Body of pancreas (tissue), 4 donors: ENCODE measurements around the gene CAMKK2. TPM values are rescaled to one million over a fixed set of nuclear protein-coding genes. Genes with fewer than 3 reads are reported as not detected.

Source experiments
- ATAC-seq: fragments of 150-250 bp; one replicate; pipeline ENCODE4 v1.9.1; 2016
- DNase-seq, 4 donors: peaks; one replicate each; pipeline ENCODE4 v3.0.0-alpha.2; 2019
- H3K27ac ChIP-seq, 4 donors: fragments of 200-600 bp; sonication (generic); 1 replicate in 3 of 4; 2 replicates in 1 of 4; pipeline versions ENCODE4 v1.5.1 to v1.6.1; 2016 to 2019; ENCODE audit warnings: mild to moderate bottlenecking in 1 of 4, mixed read lengths in 1 of 4, moderate library complexity in 1 of 4
- H3K27me3 ChIP-seq, 2 donors: fragments of 200-600 bp; sonication (generic); one replicate each; pipeline ENCODE4 v1.6.0; 2016; ENCODE audit warnings: mild to moderate bottlenecking in 1 of 2
- H3K36me3 ChIP-seq, 2 donors: fragments of 200-600 bp; sonication (generic); replicated peaks in 1 of 2; 2 replicates each; pipeline ENCODE4 v1.5.1; 2016; ENCODE audit warnings: low read depth in 2 of 2; ENCODE audit not compliant: insufficient read depth in 1 of 2
- H3K4me1 ChIP-seq: fragments of 200-600 bp; sonication (generic); one replicate; pipeline ENCODE4 v1.6.0; 2016
- H3K4me3 ChIP-seq, 2 donors: fragments of 200-600 bp; sonication (generic); 1 replicate in 1 of 2; 2 replicates in 1 of 2; pipeline ENCODE4 v1.5.1; 2016 to 2019
- H3K9me3 ChIP-seq, 3 donors: fragments of 200-600 bp; sonication (generic); 1 replicate in 2 of 3; 2 replicates in 1 of 3; pipeline ENCODE4 v1.5.1; 2016
- POLR2A ChIP-seq, 3 donors: fragments of 450-650 bp; IDR thresholded peaks; one replicate each; pipeline ENCODE4 v1.6.1; 2016; ENCODE audit warnings: antibody characterized with exemption in 3 of 3, mild to moderate bottlenecking in 2 of 3
- WGBS, 2 donors: methylation state at CpG; one replicate each; pipeline ENCODE4 v1.1.5; 2017; 5-methylcytosine and 5-hydroxymethylcytosine counted together
- intact Hi-C: fragments of 100-400 bp; cut with DNase I; formaldehyde crosslinking; loops from one replicate; pipeline ENCODE4 v1.15.1; 2023
- total RNA-seq, 2 donors: library from RNA; depleted of rRNA; stranded (reverse); fragments of >200 nt; gene quantifications; one replicate each; pipeline ENCODE4 v1.1.0, GENCODE V29; 2016
- TF ChIP-seq, protein P1 (sequence below), 7 experiments: fragments of 450-650 bp in 4 of 7; fragments of 200-600 bp in 3 of 7; sonication (generic) in 3 of 7; IDR thresholded peaks; one replicate each; pipeline ENCODE4 v1.5.1; 2016 to 2019; ENCODE audit warnings: antibody characterized with exemption in 7 of 7

CAMKK2 gene
- 10 to 100 TPM; 17.4 to 70.5 TPM for total RNA-seq

DNA sequence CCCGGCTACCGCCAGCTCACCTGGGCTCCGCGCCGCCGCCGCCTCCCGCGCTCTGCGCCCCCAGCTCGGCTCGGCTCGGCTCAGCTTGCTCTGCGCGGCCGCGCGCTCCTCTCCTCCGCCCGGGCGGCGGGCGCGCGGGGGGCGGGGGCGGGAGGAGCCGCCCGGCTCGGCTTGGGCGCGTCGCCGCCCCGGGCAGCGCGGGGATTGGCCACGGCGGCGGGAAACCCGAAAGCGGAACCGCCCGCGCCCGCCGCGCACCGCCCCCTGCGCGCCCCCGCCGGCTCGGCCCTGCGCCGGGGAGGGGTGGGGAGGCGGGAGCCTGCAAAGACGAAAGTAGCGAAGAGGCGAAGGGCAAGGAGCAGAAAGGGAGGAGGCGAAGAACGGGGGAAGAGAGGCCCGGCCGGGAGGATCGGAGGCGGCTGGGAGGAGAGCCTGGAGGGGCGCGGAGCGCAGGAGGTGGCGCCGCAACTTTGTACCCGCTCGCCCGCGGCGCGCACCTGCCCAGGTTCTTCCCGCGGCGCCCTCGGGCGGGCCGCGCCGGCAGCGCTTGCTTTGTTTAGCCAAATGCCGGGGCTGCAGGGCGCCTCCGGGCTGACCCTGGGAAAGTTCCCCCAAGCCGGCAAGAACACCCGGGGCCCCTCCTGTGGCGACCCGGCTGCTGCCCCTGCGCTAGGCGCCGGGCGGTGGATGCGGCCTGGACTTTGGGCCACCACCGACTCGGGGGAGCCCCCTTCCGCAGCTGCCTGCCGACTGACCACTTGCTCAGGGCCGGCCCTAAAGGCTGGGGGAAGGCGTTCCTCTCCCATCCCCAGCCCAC is at the start of gene CAMKK2:
CAMKK2 (minus strand) TSS at position 92 of the 817 bp plus-strand sequence. CDS start 22,183 bp downstream, outside the sequence.
- Histone ChIP-seq H3K36me3 (no peaks in the 10 kb centered on the region), H3K4me1 (peaks cover 29% of the 10 kb centered on the region), H3K9me3 (no peaks in the 10 kb centered on the region), H3K27ac (peak within 1 kb of the TSS; percentile 63 to 90 (median 85)), H3K27me3 (no peaks in the 10 kb centered on the region), H3K4me3 (peak within 1 kb of the TSS; percentile 83 to 97)
- 0% methylated on average over 27 to 95 of the region's 104 CpGs for WGBS, 2 donors
- peak; percentile 22 to 77 (median 75) for TF ChIP-seq POLR2A (IDR thresholded peaks at IDR 0.05)
- TF ChIP-seq, protein P1, sequence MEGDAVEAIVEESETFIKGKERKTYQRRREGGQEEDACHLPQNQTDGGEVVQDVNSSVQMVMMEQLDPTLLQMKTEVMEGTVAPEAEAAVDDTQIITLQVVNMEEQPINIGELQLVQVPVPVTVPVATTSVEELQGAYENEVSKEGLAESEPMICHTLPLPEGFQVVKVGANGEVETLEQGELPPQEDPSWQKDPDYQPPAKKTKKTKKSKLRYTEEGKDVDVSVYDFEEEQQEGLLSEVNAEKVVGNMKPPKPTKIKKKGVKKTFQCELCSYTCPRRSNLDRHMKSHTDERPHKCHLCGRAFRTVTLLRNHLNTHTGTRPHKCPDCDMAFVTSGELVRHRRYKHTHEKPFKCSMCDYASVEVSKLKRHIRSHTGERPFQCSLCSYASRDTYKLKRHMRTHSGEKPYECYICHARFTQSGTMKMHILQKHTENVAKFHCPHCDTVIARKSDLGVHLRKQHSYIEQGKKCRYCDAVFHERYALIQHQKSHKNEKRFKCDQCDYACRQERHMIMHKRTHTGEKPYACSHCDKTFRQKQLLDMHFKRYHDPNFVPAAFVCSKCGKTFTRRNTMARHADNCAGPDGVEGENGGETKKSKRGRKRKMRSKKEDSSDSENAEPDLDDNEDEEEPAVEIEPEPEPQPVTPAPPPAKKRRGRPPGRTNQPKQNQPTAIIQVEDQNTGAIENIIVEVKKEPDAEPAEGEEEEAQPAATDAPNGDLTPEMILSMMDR (IDR thresholded peaks at IDR 0.05) = peak in 4 of 7 experiments; percentile 24 to 37 (median 31)
- DNase-seq (peak; percentile 80 to 87 (median 81)), ATAC-seq (peak; percentile 92)
- intact Hi-C loops = no loop called here

DNA sequence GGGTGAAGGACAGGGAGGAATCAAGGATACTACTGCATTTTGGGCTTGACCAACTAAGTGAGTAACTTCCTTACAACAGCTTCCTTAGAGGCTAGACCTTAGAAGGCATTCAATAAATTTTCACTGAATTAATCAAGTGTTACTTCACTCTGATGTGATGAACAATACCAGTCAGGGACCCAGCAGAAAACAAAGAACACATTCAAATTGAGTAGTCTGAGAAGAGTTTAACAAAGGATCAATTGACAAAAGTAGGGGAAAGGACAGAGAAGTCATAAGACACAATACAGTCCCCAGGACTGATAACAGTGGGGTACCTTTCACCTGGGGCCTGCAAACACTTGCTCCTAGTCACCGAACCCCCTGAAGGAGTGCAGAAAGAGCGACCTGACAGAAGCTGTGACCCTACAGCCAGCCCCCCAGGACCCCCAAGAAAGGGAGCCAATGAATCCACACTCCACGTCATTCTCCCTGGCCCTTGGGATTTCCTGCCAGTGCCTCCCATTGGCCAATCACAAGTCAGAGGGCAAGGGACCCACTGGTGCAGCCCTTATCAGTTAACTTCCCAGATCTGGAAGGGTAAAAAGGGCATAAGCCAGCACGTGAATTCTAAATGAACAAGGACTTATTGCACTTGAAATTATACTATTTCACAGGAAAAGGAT is 48.8 kb upstream of the CAMKK2 start:
- 44 to 59% methylated on average over 4 of the region's 4 CpGs for WGBS, 2 donors
- H3K4me1 ChIP-seq = peaks cover 6% of the 10 kb centered on the region
- TF ChIP-seq POLR2A (IDR thresholded peaks at IDR 0.05) = no peak
- no peak overlapping the region for H3K4me3 ChIP-seq
- H3K27ac ChIP-seq = no peak overlapping the region
- DNase-seq = no peak
- H3K27me3 ChIP-seq = no peaks in the 10 kb centered on the region
- peaks cover 0 to 23% of the 10 kb centered on the region in 2 donors for H3K36me3 ChIP-seq
- no peaks in the 10 kb centered on the region for H3K9me3 ChIP-seq
- intact Hi-C loops = loop anchor here (10.0 kb wide), 1 partner anchor 100 kb away; no protein-coding TSS in a partner anchor
- no peak for ATAC-seq

DNA sequence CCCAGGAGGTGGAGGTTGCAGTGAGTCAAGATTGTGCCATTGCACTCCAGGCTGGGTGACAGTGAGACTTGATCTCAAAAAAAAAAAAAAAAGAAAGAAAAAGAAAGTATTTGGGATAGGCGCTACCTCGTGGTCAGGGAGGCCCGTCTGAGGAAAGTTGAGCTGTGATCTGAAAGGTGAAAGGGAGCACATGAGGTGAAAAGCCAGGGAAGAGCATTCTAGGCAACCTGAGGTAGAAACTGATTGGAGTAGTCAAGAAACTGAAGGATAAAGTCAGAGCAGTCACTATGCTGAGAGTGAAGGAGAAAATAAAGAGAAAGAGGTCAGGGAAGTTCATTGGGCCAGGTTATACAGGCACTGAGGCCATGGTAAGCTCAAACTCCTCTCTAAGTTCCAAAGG is 48.0 kb upstream of the CAMKK2 start:
- no peak overlapping the region for H3K27ac ChIP-seq
- no peak overlapping the region for H3K4me3 ChIP-seq
- H3K36me3 ChIP-seq = peaks cover 0 to 23% of the 10 kb centered on the region in 2 donors
- no peaks in the 10 kb centered on the region for H3K9me3 ChIP-seq
- intact Hi-C loops = loop anchor here (10.0 kb wide), 1 partner anchor 100 kb away; no protein-coding TSS in a partner anchor
- 84 to 87% methylated on average over 3 of the region's 3 CpGs for WGBS, 2 donors
- DNase-seq (no peak), ATAC-seq (no peak)
- H3K4me1 ChIP-seq = peaks cover 3% of the 10 kb centered on the region
- no peaks in the 10 kb centered on the region for H3K27me3 ChIP-seq
- no peak for TF ChIP-seq POLR2A (IDR thresholded peaks at IDR 0.05)
- TF ChIP-seq, protein P1 (IDR thresholded peaks at IDR 0.05) = no peak

- DNase-seq (no peak), ATAC-seq (no peak)
- H3K4me3 ChIP-seq = no peak overlapping the region
- peaks cover 0 to 13% of the 10 kb centered on the region in 2 donors for H3K36me3 ChIP-seq
- peaks cover 5% of the 10 kb centered on the region for H3K4me1 ChIP-seq
- H3K9me3 ChIP-seq = no peaks in the 10 kb centered on the region
- WGBS, 2 donors = 97 to 99% methylated on average over 4 of the region's 4 CpGs
- no peaks in the 10 kb centered on the region for H3K27me3 ChIP-seq
- TF ChIP-seq, protein P1 (IDR thresholded peaks at IDR 0.05) = no peak
- TF ChIP-seq POLR2A (IDR thresholded peaks at IDR 0.05) = no peak
- no peak overlapping the region for H3K27ac ChIP-seq
- intact Hi-C loops = no loop called here
Measured at GRCh38 chr12:121337416-121337815, 40.9 kb upstream of the CAMKK2 start.
